ENCODE data around the gene CCKAR. TPM values are rescaled to one million over a fixed set of nuclear protein-coding genes. Genes with fewer than 3 reads are reported as not detected.

Gene CCKAR
- polyA plus RNA-seq, 3 donors = not detected

- H3K4me1 Mint-ChIP-seq = no peaks in the 10 kb centered on the region
- no peak overlapping the region for H3K4me3 Mint-ChIP-seq
- H3K9ac ChIP-seq (ENCODE audit: insufficient read depth, low read length, poor library complexity, severe bottlenecking) = no peak overlapping the region
- 85% methylated on average over 6 of the region's 8 CpGs for WGBS (ENCODE audit: insufficient coverage)
- no peaks in the 10 kb centered on the region for H3K36me3 Mint-ChIP-seq
- H3K27ac ChIP-seq (ENCODE audit: low read depth in 1 of 2, low read length in 2 of 2) = no peak overlapping the region
- TF ChIP-seq CTCF (IDR thresholded peaks at IDR 0.05) = no peak
- H3K9me3 ChIP-seq (replicated peaks in 1 of 2; ENCODE audit: control insufficient read depth in 1 of 2, insufficient read depth in 1 of 2, low read length in 2 of 2) = peaks cover 0 to 3% of the 10 kb centered on the region in 2 donors
- no peaks in the 10 kb centered on the region for H3K79me2 ChIP-seq (ENCODE audit: insufficient read depth, low read length)
- intact Hi-C loops (cut with micrococcal nuclease) = no loop called here
- no peak for DNase-seq
- no peak overlapping the region for H3K4me2 ChIP-seq (replicated peaks; ENCODE audit: extremely low read depth, low read length, poor library complexity, severe bottlenecking)
- H3K4me1 ChIP-seq (ENCODE audit: control insufficient read depth in 1 of 2, insufficient read depth in 2 of 2, low read length in 2 of 2) = no peaks in the 10 kb centered on the region
- peaks cover 2 to 11% (median 9%) of the 10 kb centered on the region in 7 donors for H3K9me3 Mint-ChIP-seq
- peaks cover 5 to 8% (median 6%) of the 10 kb centered on the region in 3 donors for H3K27me3 Mint-ChIP-seq (ENCODE audit: low read depth in 3 of 3)
- H3K4me3 ChIP-seq (replicated peaks in 1 of 3; ENCODE audit: low read depth in 2 of 3, low read length in 3 of 3) = no peak overlapping the region
- H3K27ac Mint-ChIP-seq = no peak overlapping the region
- H3K27me3 ChIP-seq (ENCODE audit: control insufficient read depth in 2 of 2, insufficient read depth in 2 of 2, low read length in 2 of 2) = no peaks in the 10 kb centered on the region
- H2AFZ ChIP-seq (ENCODE audit: insufficient read depth, low read depth, low read length, poor library complexity, severe bottlenecking) = no peak overlapping the region
- no peaks in the 10 kb centered on the region for H4K20me1 ChIP-seq (ENCODE audit: insufficient read depth, low read length)
- no peaks in the 10 kb centered on the region for H3K36me3 ChIP-seq (replicated peaks in 1 of 2; ENCODE audit: control insufficient read depth in 1 of 2, insufficient read depth in 2 of 2, low read length in 2 of 2)
Measured at GRCh38 chr4:26496207-26496783, 6.0 kb upstream of the CCKAR start.

GRCh38 chr4:26493461-26493860 is 3.2 kb upstream of the CCKAR start:
- no peaks in the 10 kb centered on the region for H3K36me3 Mint-ChIP-seq
- Histone ChIP-seq H3K4me3 (replicated peaks in 1 of 3; ENCODE audit: low read depth in 2 of 3, low read length in 3 of 3) (no peak overlapping the region), H2AFZ (ENCODE audit: insufficient read depth, low read depth, low read length, poor library complexity, severe bottlenecking) (no peak overlapping the region), H3K27ac (ENCODE audit: low read depth in 1 of 2, low read length in 2 of 2) (no peak overlapping the region), H3K27me3 (ENCODE audit: control insufficient read depth in 2 of 2, insufficient read depth in 2 of 2, low read length in 2 of 2) (no peaks in the 10 kb centered on the region), H3K4me1 (ENCODE audit: control insufficient read depth in 1 of 2, insufficient read depth in 2 of 2, low read length in 2 of 2) (no peaks in the 10 kb centered on the region), H3K36me3 (replicated peaks in 1 of 2; ENCODE audit: control insufficient read depth in 1 of 2, insufficient read depth in 2 of 2, low read length in 2 of 2) (no peaks in the 10 kb centered on the region), H3K79me2 (ENCODE audit: insufficient read depth, low read length) (no peaks in the 10 kb centered on the region), H3K4me2 (replicated peaks; ENCODE audit: extremely low read depth, low read length, poor library complexity, severe bottlenecking) (no peak overlapping the region), H3K9ac (ENCODE audit: insufficient read depth, low read length, poor library complexity, severe bottlenecking) (no peak overlapping the region), H3K9me3 (replicated peaks in 1 of 2; ENCODE audit: control insufficient read depth in 1 of 2, insufficient read depth in 1 of 2, low read length in 2 of 2) (peaks cover 0 to 3% of the 10 kb centered on the region in 2 donors), H4K20me1 (ENCODE audit: insufficient read depth, low read length) (no peaks in the 10 kb centered on the region)
- no peak overlapping the region for H3K4me3 Mint-ChIP-seq
- H3K27me3 Mint-ChIP-seq (ENCODE audit: low read depth in 3 of 3) = peaks cover 5 to 8% (median 6%) of the 10 kb centered on the region in 3 donors
- H3K27ac Mint-ChIP-seq = no peak overlapping the region
- no peak for TF ChIP-seq CTCF (IDR thresholded peaks at IDR 0.05)
- 93% methylated on average over 3 of the region's 4 CpGs for WGBS (ENCODE audit: insufficient coverage)
- DNase-seq = no peak
- H3K4me1 Mint-ChIP-seq = no peaks in the 10 kb centered on the region
- H3K9me3 Mint-ChIP-seq = peaks cover 2 to 8% (median 6%) of the 10 kb centered on the region in 7 donors
- intact Hi-C loops (cut with micrococcal nuclease) = no loop called here

Data from CD14-positive monocyte (primary cell).